Hematopoietic multipotent progenitor cell treated with erythropoietin and hydrocortisone succinate and interleukin-3 and kit ligand, for 4 days (in vitro differentiated cells): ENCODE measurements around the gene HOXA11.

Experiments
- DNase-seq: peaks from one replicate; pipeline ENCODE4 v3.0.0-alpha.2; 2015

Gene HOXA11

DNA sequence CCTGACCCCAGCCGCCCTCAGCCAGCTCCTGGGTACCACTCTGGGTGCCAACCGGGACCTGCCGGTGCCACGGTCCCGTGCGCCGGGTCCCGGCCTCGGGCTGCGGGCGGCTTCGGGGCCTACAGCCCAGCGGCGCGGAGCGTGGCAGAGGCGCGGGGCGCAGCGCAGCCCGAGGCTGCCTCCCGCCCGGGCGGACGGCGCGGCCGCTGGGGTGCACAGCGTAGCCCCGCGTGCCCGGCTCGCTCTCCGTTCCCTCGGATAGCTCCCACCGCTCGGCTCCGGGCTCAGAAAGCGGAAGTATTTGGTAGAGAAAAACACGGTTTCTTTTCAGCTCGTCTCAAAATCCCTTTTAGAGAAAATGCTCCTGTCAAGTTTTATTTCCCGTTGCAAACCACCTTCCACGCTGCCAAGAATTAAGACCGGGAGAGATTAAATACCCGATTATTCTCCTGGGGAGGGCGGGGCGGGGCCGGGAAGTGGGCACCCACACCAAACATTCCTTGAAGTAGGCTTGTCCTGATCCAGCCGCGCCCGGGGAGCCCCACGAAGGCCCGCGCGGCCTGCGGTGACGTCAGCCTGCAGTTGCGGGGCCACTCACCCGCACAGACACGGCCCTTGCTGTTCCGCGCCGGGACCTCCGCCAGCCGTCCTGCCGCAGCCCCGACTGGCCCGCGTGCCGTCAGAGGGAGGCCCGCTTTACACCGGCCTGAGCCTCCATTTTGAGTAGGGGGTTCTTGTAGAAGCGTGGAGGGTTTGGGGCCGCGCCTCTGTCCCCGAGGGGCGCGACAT is 7.7 kb upstream of the HOXA11 start:
- DNase-seq: peak; percentile 79

DNA sequence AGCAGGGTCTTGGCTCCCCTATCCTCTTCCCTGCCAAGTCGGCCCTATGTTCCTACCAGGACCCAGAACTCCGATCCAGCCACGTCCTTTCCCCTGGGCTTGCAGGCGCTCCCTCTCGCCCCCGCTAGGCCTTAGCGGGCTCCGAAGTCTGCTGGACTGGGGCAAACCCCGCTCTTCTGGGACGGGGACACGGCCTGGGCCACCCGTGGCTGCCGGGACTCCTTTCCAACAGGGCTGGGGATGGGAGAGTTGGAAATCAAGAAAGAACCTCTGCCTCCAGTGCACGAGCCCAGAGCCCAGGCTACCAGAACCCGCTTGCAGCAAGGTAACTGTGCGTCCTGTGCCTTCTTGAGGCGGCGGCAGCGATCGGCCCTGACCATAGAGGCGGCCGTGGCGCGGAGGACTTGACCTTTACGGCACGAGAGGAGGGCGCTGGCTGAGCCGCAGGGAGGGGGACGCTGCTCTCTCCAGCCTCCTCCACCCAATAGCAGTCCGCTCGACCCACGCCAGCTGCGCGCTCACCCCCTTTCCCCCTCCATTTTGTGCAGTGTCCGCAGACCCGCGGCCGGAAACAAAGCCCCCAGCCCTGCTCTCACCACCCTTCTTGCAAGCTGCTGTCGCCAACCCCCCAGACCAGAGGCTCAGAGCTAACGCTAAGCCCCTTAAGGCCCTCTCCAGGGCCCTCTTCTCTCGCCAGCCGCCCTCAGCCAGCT is 7.0 kb upstream of the HOXA11 start:
- DNase-seq: no peak

DNA sequence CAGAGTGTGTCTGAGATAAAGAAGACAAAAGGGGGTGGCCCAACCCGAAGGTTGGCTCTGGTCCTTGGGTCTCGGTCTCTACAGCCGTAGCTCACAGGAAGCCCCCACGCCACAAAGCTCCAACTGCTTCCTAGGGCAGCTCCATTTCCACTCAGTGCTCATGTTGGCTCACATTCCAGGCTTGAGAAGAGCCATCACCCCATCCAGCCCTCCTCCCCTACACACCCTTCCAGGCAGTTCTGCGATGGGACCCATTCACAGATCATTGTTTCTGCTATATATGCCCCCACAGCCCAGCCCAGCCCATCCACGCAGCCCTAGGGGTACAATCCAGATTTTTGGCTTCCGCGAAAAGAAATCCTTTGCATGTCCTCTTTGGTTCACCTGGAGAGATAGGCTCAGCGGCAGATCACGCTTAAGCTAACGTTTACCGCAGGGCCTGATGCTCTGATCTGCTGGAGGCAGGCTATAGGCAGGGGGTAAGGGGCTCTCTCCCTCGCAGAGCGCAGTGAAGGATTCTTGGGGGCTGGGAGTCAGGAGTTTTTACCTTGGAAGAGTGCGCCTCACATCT is 6.2 kb upstream of the HOXA11 start:
- DNase-seq: no peak

DNA sequence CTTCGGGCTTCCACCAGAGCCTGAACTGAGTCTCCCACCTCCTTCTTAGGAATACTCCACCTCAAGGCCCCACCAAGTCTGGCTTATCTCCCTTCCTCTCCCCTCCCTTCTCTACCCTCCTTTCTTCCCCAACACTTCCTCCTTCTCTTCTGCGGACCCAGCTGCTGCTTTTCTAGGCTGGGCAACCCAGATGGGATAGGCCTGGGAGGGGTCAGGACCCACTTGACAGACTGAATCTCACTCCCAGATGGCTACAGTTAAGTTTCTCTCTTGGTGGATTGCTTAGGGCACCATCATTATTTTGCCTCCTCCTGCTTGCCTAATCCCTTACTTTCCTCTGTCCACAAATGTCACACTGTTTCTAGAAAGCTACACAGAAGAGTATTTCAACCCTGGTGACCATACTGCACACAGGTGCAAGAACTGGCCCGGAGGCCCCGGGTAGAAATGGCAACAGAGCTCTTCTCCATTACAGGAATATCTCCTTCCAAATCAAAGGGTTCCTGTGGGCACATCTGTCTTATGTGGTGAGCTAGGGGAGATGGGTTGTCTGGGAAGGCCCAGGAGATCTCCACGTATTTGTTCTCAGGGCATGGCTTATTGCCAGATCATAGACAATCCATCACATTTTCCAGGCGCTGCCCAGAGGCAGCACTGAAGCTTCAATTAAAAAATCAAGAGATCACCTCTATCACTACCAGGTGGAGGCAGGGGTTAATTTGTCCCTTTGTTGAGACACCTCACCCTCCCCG is 5.1 kb upstream of the HOXA11 start:
- DNase-seq: no peak

DNA sequence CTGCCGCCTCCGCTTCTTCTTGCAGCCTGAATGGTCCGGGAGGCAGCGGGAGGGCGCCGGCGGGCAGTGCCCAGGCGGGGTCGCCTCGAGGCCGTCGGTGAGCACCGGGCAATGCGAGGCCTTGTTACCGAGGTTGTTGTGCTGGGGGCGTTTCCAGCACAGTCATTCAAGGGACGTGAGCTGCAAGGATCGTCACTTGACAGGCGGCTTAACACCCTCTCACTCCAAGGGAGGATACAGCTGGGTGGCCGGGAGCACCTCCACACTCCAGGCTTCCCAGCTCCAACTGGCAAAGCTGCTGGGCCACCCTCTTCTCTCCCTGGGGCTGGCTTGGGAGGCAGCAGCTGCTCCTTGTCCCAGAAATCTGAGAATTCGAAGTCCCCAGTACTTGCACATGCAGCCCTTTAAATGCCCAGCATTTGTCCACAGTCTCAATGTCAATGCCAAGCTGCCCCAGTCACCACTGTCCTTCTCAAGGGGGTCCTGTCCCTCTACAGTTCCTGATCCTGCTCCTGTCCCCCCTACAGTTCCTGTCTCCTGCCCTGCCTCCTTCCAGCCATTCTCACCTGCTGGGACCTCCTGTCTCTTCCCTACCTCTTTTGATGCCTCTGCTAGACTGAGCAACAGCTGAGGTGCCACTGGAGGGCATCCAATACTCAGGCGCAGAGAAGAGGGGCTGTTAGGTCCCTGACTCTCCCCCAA is 4.4 kb upstream of the HOXA11 start:
- no peak for DNase-seq

DNA sequence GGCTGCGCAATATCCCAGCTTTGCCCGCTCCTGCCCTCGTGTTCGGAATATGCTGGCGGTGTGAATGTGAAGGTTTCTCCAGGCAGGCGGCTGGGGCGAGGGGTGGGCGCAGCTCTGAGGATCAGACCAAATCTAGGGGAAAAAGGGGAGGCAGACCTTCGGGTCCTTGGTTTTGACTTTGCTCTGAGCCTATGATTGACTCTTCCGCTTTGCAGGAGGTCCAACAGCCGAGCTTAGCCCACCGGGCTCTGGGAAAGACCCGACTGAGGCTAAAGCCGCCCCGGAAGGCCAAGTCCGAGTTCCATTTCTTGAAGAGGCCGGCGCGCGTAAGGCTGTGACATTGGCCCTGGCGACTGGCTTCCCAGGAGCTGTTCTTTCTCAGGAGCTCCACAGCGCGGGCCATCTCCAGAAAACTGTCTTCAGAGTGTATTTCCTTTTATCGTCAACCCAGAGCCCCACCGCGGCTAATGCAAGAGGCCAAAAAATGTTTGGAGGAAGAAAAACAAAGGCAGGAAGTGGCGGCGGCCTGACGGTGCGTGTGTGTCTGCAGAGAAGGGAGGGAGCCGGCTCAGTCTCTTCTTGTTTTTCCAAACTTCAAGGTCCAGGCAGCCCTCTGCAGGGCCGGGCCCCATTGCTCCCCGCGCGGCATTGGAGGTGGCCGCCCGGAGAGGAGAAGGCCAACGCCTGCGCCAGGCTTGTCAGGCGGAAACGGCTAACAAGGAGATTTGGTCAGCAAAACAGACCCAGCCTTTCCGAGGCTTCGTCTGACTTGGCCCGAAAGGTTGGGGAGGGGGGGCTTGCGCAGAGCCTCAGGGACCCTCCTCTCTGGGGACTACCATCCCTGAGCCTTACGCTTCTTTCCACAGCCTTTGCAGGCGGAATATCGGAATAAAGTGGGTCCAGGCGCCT is 3.6 kb upstream of the HOXA11 start:
- DNase-seq: peak; percentile 61

DNA sequence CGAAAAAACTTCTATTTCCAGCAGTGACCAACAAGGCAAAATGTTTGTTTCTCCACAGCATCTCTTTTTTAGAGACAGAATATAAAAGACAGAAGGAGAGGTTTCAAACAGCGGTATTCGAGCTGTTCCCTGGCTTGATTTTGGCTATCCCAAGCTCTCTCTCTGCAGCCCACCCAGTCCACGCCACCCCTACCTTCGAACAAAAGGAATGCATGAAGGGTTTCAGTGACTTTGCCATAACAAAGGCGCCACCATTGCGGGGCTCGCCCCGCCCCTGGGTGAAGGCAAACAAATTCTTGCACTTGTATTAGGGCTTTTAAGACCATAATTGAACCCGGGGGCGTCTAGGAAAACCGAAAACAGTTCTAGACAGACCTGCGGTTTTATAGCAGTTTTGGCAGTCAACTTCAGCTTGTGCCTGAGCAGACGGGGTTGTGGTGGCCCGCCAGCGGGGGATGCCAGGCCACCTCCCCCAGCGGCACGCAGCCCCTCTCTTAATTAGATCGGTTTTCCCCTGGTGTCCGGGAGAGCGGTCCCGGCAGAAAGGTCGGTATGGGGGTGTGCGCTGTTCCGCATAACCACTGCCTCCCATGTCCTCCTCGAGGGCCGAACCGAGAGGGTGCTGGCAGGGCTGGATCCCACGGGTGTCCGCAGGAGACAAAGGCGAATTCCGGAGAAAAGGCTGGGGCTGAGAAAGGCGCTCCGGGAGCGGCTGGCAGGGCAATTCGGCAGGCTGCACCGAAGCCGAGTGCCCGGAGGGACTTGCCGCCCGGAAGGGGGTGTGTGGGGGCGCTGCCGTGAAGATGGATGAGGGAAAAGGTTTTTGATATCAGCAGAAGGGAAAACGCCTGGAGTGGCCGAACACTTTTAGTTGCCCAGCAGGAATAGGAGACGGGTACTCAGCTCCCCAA is 2.7 kb upstream of the HOXA11 start:
- DNase-seq: no peak

DNA sequence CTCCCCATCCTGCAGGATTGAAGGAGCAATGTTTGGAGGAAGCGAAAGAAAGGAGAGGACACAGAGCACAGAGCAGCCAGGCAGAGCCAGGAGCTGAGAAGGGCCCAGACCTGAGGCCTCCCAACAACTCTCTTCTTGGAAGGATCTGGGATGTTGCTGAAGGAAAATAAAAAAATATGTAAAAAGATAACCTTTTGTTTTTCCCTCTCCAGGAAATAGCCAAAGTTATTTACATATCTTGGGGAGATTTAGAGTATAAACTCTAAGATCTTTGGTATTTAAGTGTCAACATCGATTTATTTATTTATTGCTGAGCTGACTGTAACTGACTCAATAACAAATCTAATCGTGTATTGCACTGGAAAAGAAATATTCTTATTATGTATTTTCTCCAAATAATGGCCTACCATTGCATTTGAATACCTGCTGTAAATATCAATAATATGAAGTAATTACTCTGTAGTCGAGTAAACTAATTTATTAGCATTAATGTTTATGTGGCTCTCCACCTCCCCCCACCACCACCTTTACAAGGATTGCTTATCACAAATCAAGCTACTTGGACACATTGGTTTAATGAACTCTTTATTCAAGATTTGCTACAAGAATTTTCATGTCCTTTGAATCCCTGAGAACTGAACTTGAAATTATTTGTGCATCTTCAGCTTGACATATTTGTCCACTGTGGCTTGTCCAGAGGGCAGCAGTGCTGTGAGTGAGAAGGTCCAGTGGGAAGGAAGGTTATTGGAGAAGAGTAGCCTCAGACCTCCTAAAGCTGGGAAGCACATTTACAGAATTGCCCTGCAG is 1.8 kb upstream of the HOXA11 start:
- DNase-seq: no peak

DNA sequence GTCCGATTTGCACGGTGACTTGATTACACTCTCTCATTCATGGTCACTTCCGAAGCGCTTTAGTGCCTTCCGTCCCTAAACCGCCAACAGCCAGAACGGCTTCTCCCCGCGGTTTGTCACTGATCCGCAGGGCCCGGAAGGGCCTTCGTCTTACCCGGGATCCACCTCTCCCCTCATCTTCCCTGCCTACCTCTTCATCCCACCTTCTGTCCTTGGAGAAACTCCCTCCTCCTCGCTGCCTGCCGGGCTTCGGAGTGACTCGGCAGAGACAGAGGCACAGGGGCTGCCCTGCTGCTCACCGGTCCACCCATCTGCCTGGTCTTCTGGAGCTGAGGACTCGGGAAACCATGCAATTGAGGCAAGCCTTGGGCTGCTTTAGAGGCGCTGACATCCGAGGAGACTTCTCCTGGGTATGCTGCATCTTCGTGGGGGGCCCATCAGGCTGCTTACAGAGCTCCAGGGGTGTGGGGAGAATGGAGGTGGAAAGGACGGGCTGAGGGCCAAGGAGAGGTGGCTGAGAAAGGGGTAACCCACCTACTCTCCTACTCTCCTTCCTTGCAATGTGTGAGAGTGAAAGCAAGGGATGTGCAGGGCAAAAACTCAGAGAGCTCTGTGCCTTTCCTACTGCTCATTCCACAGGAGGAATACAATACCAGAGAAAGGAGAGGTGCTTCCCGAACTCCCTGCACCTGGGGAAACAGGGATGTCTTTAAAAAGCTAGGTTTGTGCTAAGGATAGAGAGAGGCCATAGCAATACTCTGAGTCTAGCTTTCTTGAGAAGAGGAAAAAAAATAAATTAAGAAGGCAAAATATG is 1.0 kb upstream of the HOXA11 start:
- no peak for DNase-seq

DNA sequence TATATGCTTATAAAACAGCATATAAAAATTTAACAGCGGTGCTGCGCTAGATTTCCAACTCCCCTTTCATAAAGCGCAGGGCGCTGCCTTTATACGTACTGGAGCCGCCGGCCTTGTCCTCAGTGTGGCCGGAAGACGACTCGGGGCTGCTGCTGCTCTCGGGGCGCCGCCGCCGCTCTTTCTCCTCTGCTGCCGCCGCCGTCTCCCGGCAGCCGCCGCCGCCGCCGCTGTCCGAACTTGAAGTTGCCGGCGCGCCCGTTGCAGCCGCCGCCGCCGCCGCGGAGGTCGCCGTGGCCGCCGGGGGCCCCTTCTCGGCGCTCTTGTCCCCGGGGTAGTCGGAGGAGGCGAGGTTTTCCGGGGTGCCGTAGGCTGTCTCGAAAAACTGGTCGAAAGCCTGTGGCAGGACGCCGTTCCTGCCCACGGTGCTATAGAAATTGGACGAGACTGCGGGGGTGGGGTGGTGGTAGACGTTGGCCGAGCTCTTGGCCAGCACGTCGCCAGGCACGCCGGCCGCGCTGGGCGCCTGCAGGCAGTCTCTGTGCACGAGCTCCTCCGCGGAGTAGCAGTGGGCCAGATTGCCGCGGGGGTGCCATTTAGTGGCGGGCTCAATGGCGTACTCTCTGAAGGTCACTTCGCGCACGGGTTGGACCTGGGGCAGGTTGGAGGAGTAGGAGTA is 557 bp downstream of the HOXA11 start:
- DNase-seq: peak; percentile 75

DNA sequence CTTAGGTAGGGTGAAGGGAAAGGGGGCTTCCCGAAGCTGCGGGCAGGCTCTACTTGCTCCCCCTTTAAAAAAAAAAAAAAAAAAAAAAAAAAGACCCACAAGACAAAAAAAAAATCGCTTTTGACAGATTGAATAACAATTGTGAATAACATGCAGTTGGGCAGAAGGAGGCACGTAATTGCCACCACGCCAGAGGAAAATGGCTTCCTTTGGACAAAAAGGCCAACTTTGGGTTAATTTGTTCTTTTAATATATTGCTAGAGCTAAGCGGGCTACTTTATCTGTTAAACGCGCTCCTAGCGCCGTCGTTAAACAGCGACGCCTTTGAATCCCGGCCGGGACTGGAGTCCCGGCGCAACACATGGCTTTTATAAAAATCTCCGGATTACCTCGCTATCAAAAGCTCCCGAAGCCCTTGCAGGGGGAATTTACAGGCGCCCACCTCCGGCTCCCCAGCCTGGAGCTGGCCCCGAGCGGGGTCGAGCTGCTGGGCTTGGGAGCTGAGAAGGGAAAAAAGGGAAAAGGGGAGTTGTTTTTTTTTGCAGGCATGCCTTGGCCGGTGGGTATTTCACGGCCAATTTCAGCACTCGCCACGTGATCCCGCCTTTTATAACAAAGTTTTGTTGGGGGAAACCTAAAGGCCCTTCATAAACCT is 1.2 kb downstream of the HOXA11 start:
- DNase-seq: peak; percentile 63

DNA sequence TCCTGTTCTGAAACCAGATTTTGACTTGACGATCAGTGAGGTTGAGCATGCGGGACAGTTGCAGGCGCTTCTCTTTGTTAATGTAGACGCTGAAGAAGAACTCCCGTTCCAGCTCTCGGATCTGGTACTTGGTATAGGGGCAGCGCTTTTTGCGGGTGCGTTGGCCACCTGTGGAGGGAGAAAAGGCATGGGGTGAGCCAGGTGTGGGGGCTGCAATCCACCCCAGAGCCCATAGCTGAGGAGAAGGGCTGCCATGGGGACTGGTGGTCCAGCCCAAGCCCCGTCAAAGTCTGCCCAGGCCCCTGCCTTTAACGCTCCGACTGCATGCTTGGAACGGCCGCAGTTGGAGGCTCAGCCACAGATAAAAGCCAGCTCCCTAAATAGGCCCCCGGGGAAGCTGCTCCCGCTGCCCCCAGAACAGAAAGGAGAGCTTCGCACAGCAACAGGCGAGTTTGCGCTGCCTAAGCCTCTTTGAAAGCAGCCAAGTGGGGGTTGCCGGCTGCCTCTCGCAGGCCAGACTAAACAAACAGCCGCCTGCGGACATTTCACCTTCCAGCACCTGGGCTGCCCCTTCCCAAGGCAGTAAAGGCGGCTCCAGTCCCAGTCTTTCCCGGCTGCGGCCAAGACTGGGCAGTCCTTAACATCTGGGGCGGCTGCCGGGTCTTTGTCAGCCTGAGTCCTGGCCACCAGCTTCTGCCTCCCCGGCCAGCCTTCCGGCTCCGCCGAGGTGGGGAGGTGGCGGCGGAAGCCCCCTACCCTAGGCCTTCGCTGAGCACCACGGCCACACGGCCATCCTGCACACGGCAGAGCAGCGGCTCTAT is 2.0 kb downstream of the HOXA11 start:
- DNase-seq: no peak

DNA sequence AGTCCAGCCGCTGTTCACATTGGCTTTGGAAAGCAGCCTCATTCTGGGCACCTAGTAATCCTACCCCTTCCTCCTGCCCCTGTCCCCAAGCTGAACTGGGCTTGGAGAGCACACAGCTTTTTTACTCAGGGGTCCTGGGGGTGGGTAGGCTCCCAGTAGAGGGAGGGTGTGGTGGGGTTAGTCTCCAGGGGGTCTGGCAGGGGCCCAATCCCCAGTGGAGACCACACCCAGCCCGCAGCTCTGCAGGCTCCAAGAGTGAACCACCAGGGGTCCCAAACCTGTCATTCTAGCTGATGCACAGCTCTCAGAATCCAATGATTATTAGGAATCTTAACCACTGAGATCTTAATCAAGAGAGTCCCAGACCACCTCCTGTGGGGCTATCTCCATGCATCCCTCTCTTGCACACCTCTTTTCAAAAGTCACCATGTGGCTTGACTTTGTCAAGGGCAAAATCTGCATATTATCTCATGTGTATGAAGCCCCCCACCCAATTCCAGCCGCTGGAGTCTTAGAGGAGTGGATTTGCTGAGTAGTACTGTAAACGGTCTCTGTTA is 2.7 kb downstream of the HOXA11 start:
- no peak for DNase-seq

DNA sequence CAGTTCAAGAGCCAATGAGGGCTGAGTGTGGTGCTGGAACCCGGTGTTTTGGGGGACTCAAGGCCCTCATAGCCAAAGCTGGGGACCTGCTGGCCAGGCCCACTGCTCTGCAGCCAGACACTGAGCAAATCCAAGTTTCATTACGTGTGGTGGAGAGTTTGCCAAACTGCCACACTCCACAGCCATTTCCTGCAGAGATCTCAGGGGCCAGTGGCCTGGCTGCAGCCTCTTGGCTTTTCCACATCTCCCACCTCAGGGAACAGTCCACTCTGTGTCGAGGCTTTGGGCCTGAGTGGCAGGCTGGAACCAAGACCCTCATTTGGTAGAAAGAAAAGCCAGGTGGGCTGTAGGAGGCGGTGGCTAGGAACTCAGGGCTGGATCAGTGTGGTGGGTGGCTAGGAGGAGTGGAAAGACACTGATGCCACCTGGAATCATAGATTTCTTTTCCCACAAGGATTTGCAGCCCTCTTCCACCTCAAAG is 3.2 kb downstream of the HOXA11 start:
- DNase-seq: no peak

DNA sequence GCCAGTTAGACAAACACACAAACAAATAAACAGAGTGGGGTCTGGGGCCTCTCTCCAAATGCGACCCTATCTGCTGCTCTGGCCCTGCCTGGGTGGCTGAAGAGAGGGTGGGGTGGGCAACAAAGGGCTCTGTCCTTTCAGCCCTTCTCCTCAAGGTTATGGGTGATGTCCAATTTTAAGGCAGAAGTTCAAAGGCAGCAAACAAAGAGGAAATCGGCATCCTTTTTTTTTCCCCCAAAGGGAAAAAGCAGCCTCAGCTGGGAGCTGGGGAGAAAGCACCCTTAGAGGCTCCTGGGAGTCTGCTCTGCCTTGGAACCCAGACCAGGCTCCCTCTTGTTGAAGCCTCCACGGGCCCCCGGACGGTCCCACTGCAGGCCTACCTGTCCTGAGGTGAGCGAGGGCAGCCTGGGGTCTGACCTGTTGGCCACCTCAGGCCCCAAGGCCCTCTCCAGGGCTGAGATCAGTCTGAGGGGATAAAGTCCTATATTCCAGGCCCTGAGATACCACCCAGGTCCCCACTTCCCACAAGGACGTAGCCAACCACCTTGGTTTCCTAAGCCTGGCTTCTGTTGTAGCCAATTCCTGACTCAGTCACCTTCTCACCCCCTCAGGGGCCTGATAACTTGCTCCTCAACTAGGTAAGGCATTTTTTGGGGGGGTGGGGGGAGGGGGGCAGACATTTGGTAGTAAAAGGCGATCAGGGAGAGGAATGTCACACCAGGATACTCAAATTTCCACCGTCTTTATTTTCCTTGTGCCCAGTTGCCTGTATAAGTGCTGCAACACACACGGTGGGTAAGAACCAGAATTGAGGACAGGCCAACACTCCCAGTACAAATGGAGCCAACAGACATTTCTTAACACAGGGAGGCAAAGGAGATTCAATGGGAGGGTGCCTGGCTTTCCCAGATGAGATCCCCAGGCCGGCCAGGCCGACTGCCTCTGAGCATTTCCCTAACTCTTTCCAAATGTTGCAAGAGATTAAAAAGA is 4.3 kb downstream of the HOXA11 start:
- DNase-seq: no peak
